H9 (cell line): ENCODE results near the gene MYH11. TPM values are rescaled to one million over a fixed set of nuclear protein-coding genes. Genes with fewer than 3 reads are reported as not detected.

ENCODE experiments used
- DNase-seq: peaks from one replicate; pipeline ENCODE4 v3.0.0-alpha.2; 2017
- H2AFZ ChIP-seq: one replicate; pipeline ENCODE4 v1.6.1; 2013; ENCODE audit warnings: mild to moderate bottlenecking, low read length, control low read depth, moderate library complexity
- H2AK5ac ChIP-seq: 2 replicates; pipeline ENCODE4 v1.6.1; 2013; ENCODE audit warnings: low read length, control low read depth, mixed read lengths; ENCODE audit not compliant: insufficient read length
- H2BK120ac ChIP-seq: one replicate; pipeline ENCODE4 v1.6.1; 2013; ENCODE audit warnings: low read depth, mild to moderate bottlenecking, low read length, control low read depth, inconsistent platforms; ENCODE audit not compliant: poor library complexity, severe bottlenecking
- H2BK12ac ChIP-seq: 2 replicates; pipeline ENCODE4 v1.6.1; 2013; ENCODE audit warnings: low read length, control low read depth, mixed read lengths, low read depth; ENCODE audit not compliant: insufficient read length
- H2BK15ac ChIP-seq: 2 replicates; pipeline ENCODE4 v1.6.1; 2013; ENCODE audit warnings: low read depth, low read length, control low read depth
- H2BK20ac ChIP-seq: one replicate; pipeline ENCODE4 v1.6.1; 2013; ENCODE audit warnings: low read depth, mild to moderate bottlenecking, low read length, control low read depth, inconsistent platforms; ENCODE audit not compliant: poor library complexity, severe bottlenecking
- H2BK5ac ChIP-seq: 2 replicates; pipeline ENCODE4 v1.6.1; 2013; ENCODE audit warnings: low read length, control low read depth, mixed read lengths; ENCODE audit not compliant: insufficient read length
- H3K14ac ChIP-seq: 2 replicates; pipeline ENCODE4 v1.6.1; 2013; ENCODE audit warnings: low read length, control low read depth; ENCODE audit not compliant: insufficient read depth
- H3K18ac ChIP-seq: 2 replicates; pipeline ENCODE4 v1.6.1; 2013; ENCODE audit warnings: low read depth, mild to moderate bottlenecking, mixed read lengths, low read length, control low read depth; ENCODE audit not compliant: insufficient read length
- H3K23ac ChIP-seq: 2 replicates; pipeline ENCODE4 v1.6.1; 2013; ENCODE audit warnings: low read length, control low read depth, mixed read lengths, low read depth; ENCODE audit not compliant: insufficient read length
- H3K23me2 ChIP-seq: 2 replicates; pipeline ENCODE4 v1.6.1; 2013; ENCODE audit warnings: low read depth, mild to moderate bottlenecking, mixed read lengths, low read length, control low read depth; ENCODE audit not compliant: insufficient read length, poor library complexity, severe bottlenecking
- H3K27ac ChIP-seq: 2 replicates; pipeline ENCODE4 v1.5.1; 2013; ENCODE audit warnings: low read length, control low read depth, mixed read lengths, low read depth; ENCODE audit not compliant: insufficient read length
- H3K27me3 ChIP-seq: 2 replicates; pipeline ENCODE4 v1.6.1; 2013; ENCODE audit warnings: low read length, control low read depth, inconsistent platforms; ENCODE audit not compliant: insufficient read depth
- H3K4ac ChIP-seq: 2 replicates; pipeline ENCODE4 v1.6.1; 2013; ENCODE audit warnings: low read depth, mild to moderate bottlenecking, control low read depth, inconsistent platforms, low read length, moderate library complexity
- H3K4me1 ChIP-seq: 2 replicates; pipeline ENCODE4 v1.6.1; 2013; ENCODE audit warnings: low read length, control low read depth, inconsistent platforms; ENCODE audit not compliant: insufficient read depth
- H3K4me2 ChIP-seq: 2 replicates; pipeline ENCODE4 v1.6.1; 2013; ENCODE audit warnings: low read length, control low read depth, mixed read lengths; ENCODE audit not compliant: insufficient read length, insufficient read depth
- H3K56ac ChIP-seq: 2 replicates; pipeline ENCODE4 v1.6.1; 2013; ENCODE audit warnings: low read depth, mild to moderate bottlenecking, mixed read lengths, low read length, control low read depth; ENCODE audit not compliant: insufficient read length
- H3K79me1 ChIP-seq: 2 replicates; pipeline ENCODE4 v1.6.1; 2013; ENCODE audit warnings: low read depth, mild to moderate bottlenecking, moderate library complexity, low read length, control low read depth, inconsistent platforms; ENCODE audit not compliant: insufficient read depth, poor library complexity, severe bottlenecking
- H3K79me2 ChIP-seq: 2 replicates; pipeline ENCODE4 v1.6.1; 2013; ENCODE audit warnings: low read length, control low read depth, inconsistent platforms; ENCODE audit not compliant: insufficient read depth
- H3K9ac ChIP-seq: 2 replicates; pipeline ENCODE4 v1.6.1; 2013; ENCODE audit warnings: low read length, control low read depth, mixed read lengths; ENCODE audit not compliant: insufficient read length; ENCODE audit errors: extremely low read depth
- H3K9me3 ChIP-seq: one replicate; pipeline ENCODE4 v1.6.1; 2013; ENCODE audit warnings: low read depth, low read length, inconsistent platforms; ENCODE audit not compliant: control insufficient read depth
- H3T11ph ChIP-seq: one replicate; pipeline ENCODE4 v1.6.1; 2013; ENCODE audit warnings: mild to moderate bottlenecking, low read length, control low read depth, inconsistent platforms
- H4K20me1 ChIP-seq: one replicate; pipeline ENCODE4 v1.6.1; 2013; ENCODE audit not compliant: control insufficient read depth, insufficient read length, insufficient read depth
- H4K5ac ChIP-seq: 2 replicates; pipeline ENCODE4 v1.6.1; 2013; ENCODE audit warnings: low read depth, mild to moderate bottlenecking, mixed read lengths, low read length, control low read depth; ENCODE audit not compliant: insufficient read length
- H4K8ac ChIP-seq: replicated peaks from 2 replicates; pipeline ENCODE4 v1.6.1; 2013; ENCODE audit warnings: low read length, control low read depth, mixed read lengths, low read depth; ENCODE audit not compliant: insufficient read length
- H4K91ac ChIP-seq: 2 replicates; pipeline ENCODE4 v1.6.1; 2013; ENCODE audit warnings: low read depth, mild to moderate bottlenecking, moderate library complexity, mixed read lengths, low read length, control low read depth; ENCODE audit not compliant: insufficient read length
- H3K27ac Mint-ChIP-seq, 3 experiments: 2 replicates in 2 of 3; 3 replicates in 1 of 3; pipeline ENCODE4 v1.8.0; 2020 to 2021; ENCODE audit warnings: mixed read lengths in 3 of 3, mild to moderate bottlenecking in 1 of 3, moderate library complexity in 1 of 3
- H3K27me3 Mint-ChIP-seq: 2 replicates; pipeline ENCODE4 v1.8.0; 2021; ENCODE audit warnings: low read depth, mild to moderate bottlenecking, moderate library complexity, mixed read lengths
- H3K36me3 Mint-ChIP-seq, 3 experiments: 2 replicates in 2 of 3; 3 replicates in 1 of 3; pipeline ENCODE4 v1.8.0; 2020 to 2021; ENCODE audit warnings: low read depth in 3 of 3, mixed read lengths in 3 of 3; ENCODE audit not compliant: insufficient read depth in 1 of 3
- H3K4me1 Mint-ChIP-seq, 2 experiments: 2 replicates each; pipeline ENCODE4 v1.8.0; 2020; ENCODE audit warnings: mixed read lengths in 2 of 2
- H3K4me3 Mint-ChIP-seq, 2 experiments: 2 replicates in 1 of 2; 3 replicates in 1 of 2; pipeline ENCODE4 v1.8.0; 2020 to 2021; ENCODE audit warnings: mild to moderate bottlenecking in 2 of 2, mixed read lengths in 2 of 2, moderate library complexity in 1 of 2
- H3K9me3 Mint-ChIP-seq, 2 experiments: 2 replicates in 1 of 2; 3 replicates in 1 of 2; pipeline ENCODE4 v1.8.0; 2020; ENCODE audit warnings: mild to moderate bottlenecking in 2 of 2, mixed read lengths in 2 of 2, moderate library complexity in 1 of 2
- WGBS: extraction: QIAGEN DNeasy Blood & Tissue Kit; methylation state at CpG from one replicate; pipeline ENCODE4 v1.1.7; 2013; ENCODE audit warnings: missing lambda C conversion rate, low lambda C conversion rate, mixed read lengths; ENCODE audit not compliant: insufficient read length; ENCODE audit errors: extremely low coverage; 5-methylcytosine and 5-hydroxymethylcytosine counted together
- total RNA-seq: library from RNA; stranded (reverse); gene quantifications from 2 replicates; pipeline ENCODE4 v1.2.1, GENCODE V29; 2021
- TF ChIP-seq, protein P1 (sequence below): fragments of 200-600 bp; sonication (generic); conservative IDR thresholded peaks from 3 replicates; pipeline ENCODE4 v1.8.0; 2021; ENCODE audit warnings: antibody characterized with exemption, mild to moderate bottlenecking

MYH11 gene
- total RNA-seq, 1 experiment from 2014 or later, result 0.42 TPM

DNA sequence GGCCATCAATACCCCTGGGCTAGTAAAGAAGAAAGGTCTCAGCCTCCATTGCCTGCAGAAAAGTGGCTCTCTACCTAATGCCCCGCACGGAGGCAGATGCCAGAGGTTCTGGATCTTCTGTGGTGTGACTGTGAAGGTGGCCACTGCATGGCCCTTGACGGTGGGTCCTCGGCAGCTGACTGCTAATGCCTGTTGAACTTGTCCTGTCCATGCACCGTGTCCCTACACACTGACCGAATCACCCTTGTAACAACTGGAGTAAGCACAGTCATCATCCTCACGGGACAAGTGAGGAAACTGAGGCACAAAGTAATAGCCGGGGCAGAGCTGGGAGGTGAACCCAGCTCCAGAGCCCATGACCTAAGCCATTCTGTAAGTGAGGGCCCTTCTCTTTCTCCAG, 48.8 kb downstream of the MYH11 start:
- H3K56ac ChIP-seq, result no peak overlapping the region
- no peak overlapping the region for H3K14ac ChIP-seq
- H4K5ac ChIP-seq, result no peak overlapping the region
- no peak overlapping the region for H3K18ac ChIP-seq
- no peak overlapping the region for H3K9ac ChIP-seq
- no peaks in the 10 kb centered on the region for H3K79me1 ChIP-seq
- no peak overlapping the region for H3T11ph ChIP-seq
- H4K20me1 ChIP-seq, result no peaks in the 10 kb centered on the region
- no peaks in the 10 kb centered on the region for H3K27me3 ChIP-seq
- H3K79me2 ChIP-seq, result no peaks in the 10 kb centered on the region
- H3K23ac ChIP-seq, result no peak overlapping the region
- H4K91ac ChIP-seq, result no peak overlapping the region
- no peak overlapping the region for H3K27ac ChIP-seq
- H3K27me3 Mint-ChIP-seq, result no peaks in the 10 kb centered on the region
- H3K27ac Mint-ChIP-seq, result peak overlapping the region in 1 of 3 experiments; percentile 68; a peak in 1 of 7 replicates
- no peak overlapping the region for H3K4ac ChIP-seq
- no peaks in the 10 kb centered on the region for H3K36me3 Mint-ChIP-seq
- H3K4me1 ChIP-seq, result no peaks in the 10 kb centered on the region
- H3K4me2 ChIP-seq, result no peak overlapping the region
- DNase-seq, result no peak
- H2BK5ac ChIP-seq, result no peak overlapping the region
- H3K9me3 ChIP-seq, result no peaks in the 10 kb centered on the region
- no peak overlapping the region for H2BK120ac ChIP-seq
- peaks cover 15 to 22% of the 10 kb centered on the region in 2 experiments for H3K4me1 Mint-ChIP-seq
- H3K23me2 ChIP-seq, result no peaks in the 10 kb centered on the region
- no peak overlapping the region for H2BK20ac ChIP-seq
- no peak overlapping the region for H4K8ac ChIP-seq
- no CpG with 5 or more reads among the region's 8 CpGs for WGBS
- H2AFZ ChIP-seq, result no peak overlapping the region
- no peak overlapping the region for H2AK5ac ChIP-seq
- H2BK15ac ChIP-seq, result no peak overlapping the region
- H3K4me3 Mint-ChIP-seq, result no peak overlapping the region
- TF ChIP-seq, protein P1, sequence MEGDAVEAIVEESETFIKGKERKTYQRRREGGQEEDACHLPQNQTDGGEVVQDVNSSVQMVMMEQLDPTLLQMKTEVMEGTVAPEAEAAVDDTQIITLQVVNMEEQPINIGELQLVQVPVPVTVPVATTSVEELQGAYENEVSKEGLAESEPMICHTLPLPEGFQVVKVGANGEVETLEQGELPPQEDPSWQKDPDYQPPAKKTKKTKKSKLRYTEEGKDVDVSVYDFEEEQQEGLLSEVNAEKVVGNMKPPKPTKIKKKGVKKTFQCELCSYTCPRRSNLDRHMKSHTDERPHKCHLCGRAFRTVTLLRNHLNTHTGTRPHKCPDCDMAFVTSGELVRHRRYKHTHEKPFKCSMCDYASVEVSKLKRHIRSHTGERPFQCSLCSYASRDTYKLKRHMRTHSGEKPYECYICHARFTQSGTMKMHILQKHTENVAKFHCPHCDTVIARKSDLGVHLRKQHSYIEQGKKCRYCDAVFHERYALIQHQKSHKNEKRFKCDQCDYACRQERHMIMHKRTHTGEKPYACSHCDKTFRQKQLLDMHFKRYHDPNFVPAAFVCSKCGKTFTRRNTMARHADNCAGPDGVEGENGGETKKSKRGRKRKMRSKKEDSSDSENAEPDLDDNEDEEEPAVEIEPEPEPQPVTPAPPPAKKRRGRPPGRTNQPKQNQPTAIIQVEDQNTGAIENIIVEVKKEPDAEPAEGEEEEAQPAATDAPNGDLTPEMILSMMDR, result no peak
- H3K9me3 Mint-ChIP-seq, result no peaks in the 10 kb centered on the region; a peak in 2 of 5 replicates
- no peak overlapping the region for H2BK12ac ChIP-seq
